KMS-11 (cell line): Measurements from ENCODE around the gene BABAM2.

Experiments used
- H2AFZ ChIP-seq: fragments of 200-600 bp; sonication (generic); 2 replicates; pipeline ENCODE4 v1.6.1; 2016; ENCODE audit warnings: antibody characterized with exemption, mixed run types, low read depth
- H3K27ac ChIP-seq: fragments of 200-600 bp; sonication (generic); 2 replicates; pipeline ENCODE4 v1.6.1; 2016; ENCODE audit warnings: mild to moderate bottlenecking, mixed run types
- H3K27me3 ChIP-seq: fragments of 200-600 bp; sonication (generic); 2 replicates; pipeline ENCODE4 v1.6.1; 2017; ENCODE audit warnings: mild to moderate bottlenecking, low read depth, mixed run types, moderate library complexity; ENCODE audit not compliant: insufficient read depth
- H3K36me3 ChIP-seq: fragments of 200-600 bp; sonication (generic); 2 replicates; pipeline ENCODE4 v1.6.1; 2017; ENCODE audit warnings: mild to moderate bottlenecking, mixed run types; ENCODE audit not compliant: insufficient read depth
- H3K4me1 ChIP-seq: fragments of 200-600 bp; sonication (generic); 2 replicates; pipeline ENCODE4 v1.6.1; 2016; ENCODE audit warnings: mild to moderate bottlenecking, low read depth, mixed run types; ENCODE audit not compliant: poor library complexity, severe bottlenecking
- H3K4me2 ChIP-seq: fragments of 200-600 bp; sonication (generic); 2 replicates; pipeline ENCODE4 v1.7.0; 2016; ENCODE audit warnings: mild to moderate bottlenecking, mixed run types
- H3K4me3 ChIP-seq: fragments of 200-600 bp; sonication (generic); IDR thresholded peaks from 2 replicates; pipeline ENCODE4 v1.6.1; 2017; ENCODE audit warnings: low read depth, low read length, mixed read lengths; ENCODE audit not compliant: insufficient read depth
- H3K79me2 ChIP-seq: fragments of 200-600 bp; sonication (generic); 2 replicates; pipeline ENCODE4 v1.6.1; 2016; ENCODE audit warnings: low read depth, mixed run types; ENCODE audit not compliant: insufficient read depth
- H3K9ac ChIP-seq: fragments of 200-600 bp; sonication (generic); 2 replicates; pipeline ENCODE4 v1.6.1; 2016; ENCODE audit warnings: mild to moderate bottlenecking, mixed run types
- H4K20me1 ChIP-seq: fragments of 200-600 bp; sonication (generic); 2 replicates; pipeline ENCODE4 v1.6.1; 2016; ENCODE audit warnings: mild to moderate bottlenecking, mixed run types; ENCODE audit not compliant: insufficient read depth
- TF ChIP-seq, protein P1 (sequence below): fragments of 200-600 bp; sonication (generic); conservative IDR thresholded peaks from 2 replicates; pipeline ENCODE4 v1.6.1; 2017; ENCODE audit warnings: low read depth, mild to moderate bottlenecking, antibody characterized with exemption, low read length, moderate library complexity, mixed read lengths

Gene BABAM2

DNA sequence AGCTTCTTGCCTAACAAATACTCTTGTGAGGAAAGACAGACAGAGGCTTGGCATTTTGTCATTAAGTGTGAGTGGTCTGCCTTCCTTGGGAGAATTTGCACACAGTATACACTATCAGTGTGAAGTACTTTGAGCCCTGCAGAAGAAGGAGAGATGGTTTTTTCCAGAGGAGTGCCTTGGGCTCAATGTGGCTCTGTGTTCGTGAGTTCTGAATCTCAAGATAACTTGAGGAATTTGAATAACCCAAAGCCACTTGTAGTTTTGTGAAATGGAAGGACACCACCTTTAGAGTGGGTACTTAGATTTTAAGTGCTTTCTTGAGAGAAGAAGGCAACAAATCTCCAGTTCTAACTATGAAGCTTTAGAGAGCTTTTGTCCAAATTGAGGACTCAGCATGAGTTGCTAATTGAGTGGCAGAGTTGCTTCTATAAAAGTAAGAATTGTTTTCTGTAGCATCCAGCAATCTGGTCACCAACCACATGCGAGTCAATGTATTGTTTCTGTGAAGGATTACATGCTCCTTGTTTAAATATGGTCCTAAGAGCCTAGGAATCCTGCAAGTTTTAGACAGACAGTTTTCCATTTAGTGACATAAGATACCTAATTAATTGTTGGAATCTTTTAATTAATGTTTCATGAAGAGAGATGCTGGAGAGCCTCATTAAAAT lies 68.3 kb downstream of the BABAM2 start:
- H4K20me1 ChIP-seq, result no peaks in the 10 kb centered on the region
- H3K27ac ChIP-seq, result peak overlapping the region; percentile 89
- peak overlapping the region; percentile 72 for H3K4me2 ChIP-seq
- H3K27me3 ChIP-seq, result no peaks in the 10 kb centered on the region
- H3K79me2 ChIP-seq, result peaks cover 17% of the 10 kb centered on the region; the same call in 1 of the 2 replicates
- H3K4me3 ChIP-seq, result no peak overlapping the region
- H3K4me1 ChIP-seq, result peaks cover 75% of the 10 kb centered on the region
- peak overlapping the region; percentile 50; the same call in 1 of the 2 replicates for H3K9ac ChIP-seq
- H2AFZ ChIP-seq, result peak overlapping the region; percentile 23; the same call in 1 of the 2 replicates
- TF ChIP-seq, protein P1, sequence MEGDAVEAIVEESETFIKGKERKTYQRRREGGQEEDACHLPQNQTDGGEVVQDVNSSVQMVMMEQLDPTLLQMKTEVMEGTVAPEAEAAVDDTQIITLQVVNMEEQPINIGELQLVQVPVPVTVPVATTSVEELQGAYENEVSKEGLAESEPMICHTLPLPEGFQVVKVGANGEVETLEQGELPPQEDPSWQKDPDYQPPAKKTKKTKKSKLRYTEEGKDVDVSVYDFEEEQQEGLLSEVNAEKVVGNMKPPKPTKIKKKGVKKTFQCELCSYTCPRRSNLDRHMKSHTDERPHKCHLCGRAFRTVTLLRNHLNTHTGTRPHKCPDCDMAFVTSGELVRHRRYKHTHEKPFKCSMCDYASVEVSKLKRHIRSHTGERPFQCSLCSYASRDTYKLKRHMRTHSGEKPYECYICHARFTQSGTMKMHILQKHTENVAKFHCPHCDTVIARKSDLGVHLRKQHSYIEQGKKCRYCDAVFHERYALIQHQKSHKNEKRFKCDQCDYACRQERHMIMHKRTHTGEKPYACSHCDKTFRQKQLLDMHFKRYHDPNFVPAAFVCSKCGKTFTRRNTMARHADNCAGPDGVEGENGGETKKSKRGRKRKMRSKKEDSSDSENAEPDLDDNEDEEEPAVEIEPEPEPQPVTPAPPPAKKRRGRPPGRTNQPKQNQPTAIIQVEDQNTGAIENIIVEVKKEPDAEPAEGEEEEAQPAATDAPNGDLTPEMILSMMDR, result no peak
- no peaks in the 10 kb centered on the region for H3K36me3 ChIP-seq

DNA sequence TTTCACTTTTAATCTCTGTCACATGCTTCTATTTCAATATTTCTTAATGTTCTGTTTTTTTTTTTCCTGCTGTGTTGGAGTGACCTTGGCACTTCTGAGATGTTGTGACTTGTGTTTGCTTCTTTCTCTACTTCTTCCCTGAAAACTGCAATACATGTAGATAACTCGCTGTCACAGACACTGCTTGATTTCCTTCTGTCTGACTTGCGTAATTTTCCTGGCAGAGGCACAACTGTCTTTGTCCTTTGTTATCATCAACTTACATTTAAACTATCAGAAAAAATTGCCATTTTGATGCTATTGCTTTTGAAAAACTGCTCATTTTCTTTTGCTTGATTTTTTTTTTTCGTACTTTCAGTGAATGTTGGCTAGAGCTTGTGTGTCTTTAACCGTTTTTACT lies 69.0 kb downstream of the BABAM2 start:
- Histone ChIP-seq H3K4me3 (peak overlapping the region; percentile 80), H3K4me1 (peaks cover 76% of the 10 kb centered on the region), H3K27ac (peak overlapping the region; percentile 89), H3K4me2 (peak overlapping the region; percentile 72), H3K36me3 (no peaks in the 10 kb centered on the region), H3K9ac (peak overlapping the region; percentile 50), H2AFZ (peak overlapping the region; percentile 23; the same call in 1 of the 2 replicates), H3K27me3 (no peaks in the 10 kb centered on the region), H4K20me1 (no peaks in the 10 kb centered on the region), H3K79me2 (peaks cover 22% of the 10 kb centered on the region; the same call in 1 of the 2 replicates)
- TF ChIP-seq, protein P1, result no peak

DNA sequence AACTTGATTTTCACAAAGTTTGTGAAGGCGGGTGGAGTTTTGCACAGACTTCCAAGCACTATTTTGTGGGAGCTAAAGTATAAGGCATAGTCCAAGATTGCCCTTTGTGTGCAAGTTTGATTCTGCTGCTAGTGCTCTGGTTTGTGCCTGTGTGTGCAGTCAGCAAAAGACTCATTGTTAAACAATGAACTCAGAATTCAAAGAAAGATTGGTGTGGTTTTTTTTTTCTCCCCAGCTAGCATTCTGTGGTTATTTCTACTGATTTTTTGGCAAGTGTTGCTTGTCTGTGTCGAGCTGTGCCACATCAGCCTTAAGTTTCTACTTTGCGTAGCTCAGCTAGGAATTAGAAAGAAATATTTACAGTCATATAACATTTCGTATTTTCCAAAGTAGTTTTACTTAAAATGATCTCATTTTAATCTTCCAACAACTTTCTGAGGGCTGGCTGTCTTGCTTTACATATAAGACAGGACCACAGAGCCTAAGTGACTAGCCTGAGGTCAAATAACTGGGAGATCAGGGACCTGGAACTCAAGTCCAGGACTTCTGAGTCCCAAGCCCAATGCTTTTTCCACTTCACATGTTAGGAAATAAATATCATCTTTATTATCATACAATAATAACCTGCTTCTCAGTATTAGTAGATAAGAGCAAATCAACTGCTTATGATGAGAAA lies 69.8 kb downstream of the BABAM2 start:
- no peaks in the 10 kb centered on the region for H4K20me1 ChIP-seq
- H3K27ac ChIP-seq, result peak overlapping the region; percentile 89
- H3K36me3 ChIP-seq, result no peaks in the 10 kb centered on the region
- peak overlapping the region; percentile 80 for H3K4me3 ChIP-seq
- H3K4me2 ChIP-seq, result peak overlapping the region; percentile 72
- H3K9ac ChIP-seq, result peak overlapping the region; percentile 50
- H3K27me3 ChIP-seq, result no peaks in the 10 kb centered on the region
- peaks cover 76% of the 10 kb centered on the region for H3K4me1 ChIP-seq
- peak overlapping the region; percentile 23 for H2AFZ ChIP-seq
- TF ChIP-seq, protein P1, result no peak
- H3K79me2 ChIP-seq, result peaks cover 30% of the 10 kb centered on the region; the same call in 1 of the 2 replicates

DNA sequence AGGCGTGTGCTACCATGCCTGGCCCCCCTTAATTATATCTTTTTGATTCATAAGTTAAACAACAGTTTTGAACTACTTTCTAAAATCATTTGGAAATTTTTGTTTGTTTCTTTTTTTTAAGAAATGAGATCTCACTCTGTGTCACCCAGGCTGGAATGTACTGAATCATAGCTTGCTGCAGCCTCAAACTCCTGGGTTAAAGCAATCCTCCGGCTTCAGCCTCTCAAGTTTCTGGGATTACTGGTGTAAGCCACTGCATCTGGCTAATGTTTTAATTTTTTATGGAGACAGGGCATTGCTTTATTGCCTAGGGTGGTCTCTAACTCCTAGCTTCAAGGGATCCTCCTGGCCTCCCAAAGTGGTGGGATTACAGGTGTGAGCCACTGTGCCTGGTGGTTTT lies 71.5 kb downstream of the BABAM2 start:
- H2AFZ ChIP-seq, result no peak overlapping the region
- peak overlapping the region; percentile 72 for H3K4me2 ChIP-seq
- peaks cover 32% of the 10 kb centered on the region; the same call in 1 of the 2 replicates for H3K79me2 ChIP-seq
- H3K9ac ChIP-seq, result no peak overlapping the region
- TF ChIP-seq, protein P1, result no peak
- no peaks in the 10 kb centered on the region for H3K36me3 ChIP-seq
- no peaks in the 10 kb centered on the region for H3K27me3 ChIP-seq
- H4K20me1 ChIP-seq, result no peaks in the 10 kb centered on the region
- peaks cover 87% of the 10 kb centered on the region for H3K4me1 ChIP-seq
- H3K4me3 ChIP-seq, result no peak overlapping the region
- peak overlapping the region; percentile 89; the same call in 1 of the 2 replicates for H3K27ac ChIP-seq
